H9 (cell line): Measurements from ENCODE around the gene CARHSP1. TPM values are rescaled to one million over a fixed set of nuclear protein-coding genes. Genes with fewer than 3 reads are reported as not detected.

Experiments
- DNase-seq: peaks from one replicate; pipeline ENCODE4 v3.0.0-alpha.2; 2017
- H2AFZ ChIP-seq: one replicate; pipeline ENCODE4 v1.6.1; 2013; ENCODE audit warnings: mild to moderate bottlenecking, low read length, control low read depth, moderate library complexity
- H2AK5ac ChIP-seq: 2 replicates; pipeline ENCODE4 v1.6.1; 2013; ENCODE audit warnings: low read length, control low read depth, mixed read lengths; ENCODE audit not compliant: insufficient read length
- H2BK120ac ChIP-seq: one replicate; pipeline ENCODE4 v1.6.1; 2013; ENCODE audit warnings: low read depth, mild to moderate bottlenecking, low read length, control low read depth, inconsistent platforms; ENCODE audit not compliant: poor library complexity, severe bottlenecking
- H2BK12ac ChIP-seq: 2 replicates; pipeline ENCODE4 v1.6.1; 2013; ENCODE audit warnings: low read length, control low read depth, mixed read lengths, low read depth; ENCODE audit not compliant: insufficient read length
- H2BK15ac ChIP-seq: 2 replicates; pipeline ENCODE4 v1.6.1; 2013; ENCODE audit warnings: low read depth, low read length, control low read depth
- H2BK20ac ChIP-seq: one replicate; pipeline ENCODE4 v1.6.1; 2013; ENCODE audit warnings: low read depth, mild to moderate bottlenecking, low read length, control low read depth, inconsistent platforms; ENCODE audit not compliant: poor library complexity, severe bottlenecking
- H2BK5ac ChIP-seq: 2 replicates; pipeline ENCODE4 v1.6.1; 2013; ENCODE audit warnings: low read length, control low read depth, mixed read lengths; ENCODE audit not compliant: insufficient read length
- H3K14ac ChIP-seq: 2 replicates; pipeline ENCODE4 v1.6.1; 2013; ENCODE audit warnings: low read length, control low read depth; ENCODE audit not compliant: insufficient read depth
- H3K18ac ChIP-seq: 2 replicates; pipeline ENCODE4 v1.6.1; 2013; ENCODE audit warnings: low read depth, mild to moderate bottlenecking, mixed read lengths, low read length, control low read depth; ENCODE audit not compliant: insufficient read length
- H3K23ac ChIP-seq: 2 replicates; pipeline ENCODE4 v1.6.1; 2013; ENCODE audit warnings: low read length, control low read depth, mixed read lengths, low read depth; ENCODE audit not compliant: insufficient read length
- H3K23me2 ChIP-seq: 2 replicates; pipeline ENCODE4 v1.6.1; 2013; ENCODE audit warnings: low read depth, mild to moderate bottlenecking, mixed read lengths, low read length, control low read depth; ENCODE audit not compliant: insufficient read length, poor library complexity, severe bottlenecking
- H3K27ac ChIP-seq: 2 replicates; pipeline ENCODE4 v1.5.1; 2013; ENCODE audit warnings: low read length, control low read depth, mixed read lengths, low read depth; ENCODE audit not compliant: insufficient read length
- H3K27me3 ChIP-seq: 2 replicates; pipeline ENCODE4 v1.6.1; 2013; ENCODE audit warnings: low read length, control low read depth, inconsistent platforms; ENCODE audit not compliant: insufficient read depth
- H3K4ac ChIP-seq: 2 replicates; pipeline ENCODE4 v1.6.1; 2013; ENCODE audit warnings: low read depth, mild to moderate bottlenecking, control low read depth, inconsistent platforms, low read length, moderate library complexity
- H3K4me1 ChIP-seq: 2 replicates; pipeline ENCODE4 v1.6.1; 2013; ENCODE audit warnings: low read length, control low read depth, inconsistent platforms; ENCODE audit not compliant: insufficient read depth
- H3K4me2 ChIP-seq: 2 replicates; pipeline ENCODE4 v1.6.1; 2013; ENCODE audit warnings: low read length, control low read depth, mixed read lengths; ENCODE audit not compliant: insufficient read length, insufficient read depth
- H3K56ac ChIP-seq: 2 replicates; pipeline ENCODE4 v1.6.1; 2013; ENCODE audit warnings: low read depth, mild to moderate bottlenecking, mixed read lengths, low read length, control low read depth; ENCODE audit not compliant: insufficient read length
- H3K79me1 ChIP-seq: 2 replicates; pipeline ENCODE4 v1.6.1; 2013; ENCODE audit warnings: low read depth, mild to moderate bottlenecking, moderate library complexity, low read length, control low read depth, inconsistent platforms; ENCODE audit not compliant: insufficient read depth, poor library complexity, severe bottlenecking
- H3K79me2 ChIP-seq: 2 replicates; pipeline ENCODE4 v1.6.1; 2013; ENCODE audit warnings: low read length, control low read depth, inconsistent platforms; ENCODE audit not compliant: insufficient read depth
- H3K9ac ChIP-seq: 2 replicates; pipeline ENCODE4 v1.6.1; 2013; ENCODE audit warnings: low read length, control low read depth, mixed read lengths; ENCODE audit not compliant: insufficient read length; ENCODE audit errors: extremely low read depth
- H3K9me3 ChIP-seq: one replicate; pipeline ENCODE4 v1.6.1; 2013; ENCODE audit warnings: low read depth, low read length, inconsistent platforms; ENCODE audit not compliant: control insufficient read depth
- H3T11ph ChIP-seq: one replicate; pipeline ENCODE4 v1.6.1; 2013; ENCODE audit warnings: mild to moderate bottlenecking, low read length, control low read depth, inconsistent platforms
- H4K20me1 ChIP-seq: one replicate; pipeline ENCODE4 v1.6.1; 2013; ENCODE audit not compliant: control insufficient read depth, insufficient read length, insufficient read depth
- H4K5ac ChIP-seq: 2 replicates; pipeline ENCODE4 v1.6.1; 2013; ENCODE audit warnings: low read depth, mild to moderate bottlenecking, mixed read lengths, low read length, control low read depth; ENCODE audit not compliant: insufficient read length
- H4K8ac ChIP-seq: replicated peaks from 2 replicates; pipeline ENCODE4 v1.6.1; 2013; ENCODE audit warnings: low read length, control low read depth, mixed read lengths, low read depth; ENCODE audit not compliant: insufficient read length
- H4K91ac ChIP-seq: 2 replicates; pipeline ENCODE4 v1.6.1; 2013; ENCODE audit warnings: low read depth, mild to moderate bottlenecking, moderate library complexity, mixed read lengths, low read length, control low read depth; ENCODE audit not compliant: insufficient read length
- H3K27ac Mint-ChIP-seq, 3 experiments: 2 replicates in 2 of 3; 3 replicates in 1 of 3; pipeline ENCODE4 v1.8.0; 2020 to 2021; ENCODE audit warnings: mixed read lengths in 3 of 3, mild to moderate bottlenecking in 1 of 3, moderate library complexity in 1 of 3
- H3K27me3 Mint-ChIP-seq: 2 replicates; pipeline ENCODE4 v1.8.0; 2021; ENCODE audit warnings: low read depth, mild to moderate bottlenecking, moderate library complexity, mixed read lengths
- H3K36me3 Mint-ChIP-seq, 3 experiments: 2 replicates in 2 of 3; 3 replicates in 1 of 3; pipeline ENCODE4 v1.8.0; 2020 to 2021; ENCODE audit warnings: low read depth in 3 of 3, mixed read lengths in 3 of 3; ENCODE audit not compliant: insufficient read depth in 1 of 3
- H3K4me1 Mint-ChIP-seq, 2 experiments: 2 replicates each; pipeline ENCODE4 v1.8.0; 2020; ENCODE audit warnings: mixed read lengths in 2 of 2
- H3K4me3 Mint-ChIP-seq, 2 experiments: 2 replicates in 1 of 2; 3 replicates in 1 of 2; pipeline ENCODE4 v1.8.0; 2020 to 2021; ENCODE audit warnings: mild to moderate bottlenecking in 2 of 2, mixed read lengths in 2 of 2, moderate library complexity in 1 of 2
- H3K9me3 Mint-ChIP-seq, 2 experiments: 2 replicates in 1 of 2; 3 replicates in 1 of 2; pipeline ENCODE4 v1.8.0; 2020; ENCODE audit warnings: mild to moderate bottlenecking in 2 of 2, mixed read lengths in 2 of 2, moderate library complexity in 1 of 2
- CTCF ChIP-seq: fragments of 200-600 bp; sonication (generic); conservative IDR thresholded peaks from 3 replicates; pipeline ENCODE4 v1.8.0; 2021; ENCODE audit warnings: antibody characterized with exemption, mild to moderate bottlenecking
- WGBS: extraction: QIAGEN DNeasy Blood & Tissue Kit; methylation state at CpG from one replicate; pipeline ENCODE4 v1.1.7; 2013; ENCODE audit warnings: missing lambda C conversion rate, low lambda C conversion rate, mixed read lengths; ENCODE audit not compliant: insufficient read length; ENCODE audit errors: extremely low coverage; 5-methylcytosine and 5-hydroxymethylcytosine counted together
- total RNA-seq: library from RNA; stranded (reverse); gene quantifications from 2 replicates; pipeline ENCODE4 v1.2.1, GENCODE V29; 2021

CARHSP1 gene
- total RNA-seq, 1 experiment from 2014 or later, result 194 TPM

DNA sequence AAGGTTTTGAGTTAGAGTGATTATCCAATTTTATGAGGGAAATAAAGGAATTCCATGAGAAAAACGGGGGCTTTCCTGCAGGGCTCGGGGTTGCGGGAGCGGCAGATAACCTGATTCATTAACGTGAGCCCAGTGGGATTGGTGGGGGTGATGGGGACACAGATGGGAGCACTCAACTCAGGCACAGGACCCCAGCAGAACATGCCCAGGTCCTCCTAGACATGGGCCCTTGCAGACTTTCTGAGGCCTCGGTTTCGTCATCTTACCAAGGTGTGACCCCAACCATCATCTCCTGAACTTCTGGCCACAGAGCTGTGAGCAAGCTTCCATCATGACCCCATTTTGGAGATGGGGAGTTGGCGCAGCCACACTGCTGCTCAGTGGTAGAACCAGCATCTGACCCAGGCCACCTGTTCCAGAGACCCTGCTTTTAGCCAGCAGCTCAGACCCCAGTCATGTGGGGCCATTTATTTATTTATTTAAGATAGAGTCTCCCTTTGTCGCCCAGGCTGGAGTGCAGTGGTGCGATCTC lies 22.3 kb downstream of the CARHSP1 start:
- Histone ChIP-seq H2AK5ac (no peak overlapping the region), H3K56ac (no peak overlapping the region), H3K9me3 (no peaks in the 10 kb centered on the region), H3T11ph (no peak overlapping the region), H3K18ac (no peak overlapping the region), H2AFZ (no peak overlapping the region), H3K23me2 (no peaks in the 10 kb centered on the region), H3K4me1 (no peaks in the 10 kb centered on the region), H2BK5ac (no peak overlapping the region), H4K5ac (no peak overlapping the region), H4K91ac (no peak overlapping the region), H3K79me1 (no peaks in the 10 kb centered on the region), H2BK120ac (no peak overlapping the region), H3K27me3 (no peaks in the 10 kb centered on the region), H3K9ac (no peak overlapping the region), H3K4me2 (no peak overlapping the region), H3K23ac (no peak overlapping the region), H4K20me1 (peaks cover 4% of the 10 kb centered on the region), H2BK12ac (no peak overlapping the region), H3K14ac (no peak overlapping the region), H3K27ac (no peak overlapping the region), H3K4ac (no peak overlapping the region), H2BK20ac (no peak overlapping the region), H4K8ac (no peak overlapping the region), H2BK15ac (no peak overlapping the region), H3K79me2 (no peaks in the 10 kb centered on the region)
- no peaks in the 10 kb centered on the region; the same call in 1 of the 2 replicates for H3K27me3 Mint-ChIP-seq
- peaks cover 26 to 63% (median 44%) of the 10 kb centered on the region in 3 experiments for H3K36me3 Mint-ChIP-seq
- no CpG with 5 or more reads among the region's 10 CpGs for WGBS
- DNase-seq, result peak; percentile 23
- H3K9me3 Mint-ChIP-seq, result no peaks in the 10 kb centered on the region; a peak in 1 of 5 replicates
- H3K4me3 Mint-ChIP-seq, result no peak overlapping the region; a peak in 1 of 5 replicates
- H3K27ac Mint-ChIP-seq, result peak overlapping the region in 1 of 3 experiments; percentile 53; a peak in 1 of 7 replicates
- TF ChIP-seq CTCF, result no peak
- H3K4me1 Mint-ChIP-seq, result peaks cover 38 to 45% of the 10 kb centered on the region in 2 experiments
